Activated CD8-positive, alpha-beta memory T cell treated with anti-CD3 and anti-CD28 coated beads, Interleukin-2, amount 10 ng/mL, durations not matched to agents 7 days and 5 days (primary cell): ENCODE results near the gene ADIG. TPM values are rescaled to one million over a fixed set of nuclear protein-coding genes. Genes with fewer than 3 reads are reported as not detected.
"Not testable (repeated sequence)": the region's sequence is repeated elsewhere in the genome, so short reads cannot be mapped to it uniquely, and the experiment has no call there.

Source experiments
- ATAC-seq: fragments of 150-1000 bp; cut with Tn5 transposase; one replicate; pipeline ENCODE4 v1.10.0; 2021; ENCODE audit warnings: moderate library complexity
- CTCF ChIA-PET: fragments of 350-600 bp; sonication (Branson Sonifier 250); formaldehyde crosslinking; loops from one replicate; lab custom pipeline; 2021; ENCODE audit warnings: antibody characterized with exemption; lab: Charles Lee
- DNase-seq: peaks from one replicate; pipeline ENCODE4 v3.0.0-alpha.2; 2020
- H3K27ac Mint-ChIP-seq: one replicate; pipeline ENCODE4 v1.8.0; 2021; ENCODE audit warnings: mild to moderate bottlenecking, mixed read lengths
- H3K27me3 Mint-ChIP-seq: one replicate; pipeline ENCODE4 v1.8.0; 2021; ENCODE audit warnings: mixed read lengths
- H3K36me3 Mint-ChIP-seq: one replicate; pipeline ENCODE4 v1.8.0; 2021; ENCODE audit warnings: mild to moderate bottlenecking, mixed read lengths
- H3K4me1 Mint-ChIP-seq: one replicate; pipeline ENCODE4 v1.8.0; 2021; ENCODE audit warnings: mixed read lengths
- H3K4me3 Mint-ChIP-seq: one replicate; pipeline ENCODE4 v1.8.0; 2021; ENCODE audit warnings: mild to moderate bottlenecking, moderate library complexity, mixed read lengths
- H3K9me3 Mint-ChIP-seq: one replicate; pipeline ENCODE4 v1.8.0; 2022; ENCODE audit warnings: low read depth, mixed read lengths
- total RNA-seq, 2 experiments: library from RNA; stranded (reverse); gene quantifications; one replicate each; pipeline ENCODE4 v1.2.3, GENCODE V29; 2021

ADIG gene
- total RNA-seq, 2 experiments from 2014 or later: not detected

DNA sequence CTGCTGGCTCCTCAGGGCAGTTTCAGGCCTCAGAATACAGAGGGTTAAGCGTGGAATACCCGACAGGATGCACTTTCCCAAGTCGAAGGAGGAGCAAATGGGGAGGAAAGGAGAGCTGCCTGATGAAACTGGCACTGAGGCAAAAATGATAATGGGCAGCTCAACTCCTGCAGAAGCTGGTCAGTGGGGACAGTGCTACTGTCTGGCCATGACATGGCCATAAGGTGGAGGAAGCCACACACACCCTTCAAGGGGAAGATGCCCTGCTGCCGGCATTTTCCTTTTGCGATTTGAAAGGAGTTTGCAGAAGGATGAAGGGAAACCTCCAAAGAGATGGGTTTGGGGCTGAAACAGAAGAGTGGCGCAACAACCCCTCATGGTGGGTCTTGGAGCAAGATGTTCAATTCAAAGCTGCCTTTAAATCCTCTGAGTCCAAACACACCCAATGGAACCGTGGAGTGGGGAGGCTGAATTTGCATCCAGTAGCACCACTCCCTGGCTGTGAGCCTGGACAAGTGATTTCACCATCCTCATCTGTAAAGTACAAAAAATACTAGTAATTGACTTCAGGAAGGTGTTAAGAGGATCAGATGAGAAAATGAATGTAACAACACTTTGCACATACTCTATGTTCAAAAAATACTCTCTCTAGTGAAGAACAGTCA lies 3.2 kb downstream of the ADIG start:
- ATAC-seq (no peak), DNase-seq (no peak)
- H3K4me3 Mint-ChIP-seq: no peak overlapping the region
- H3K9me3 Mint-ChIP-seq: no peaks in the 10 kb centered on the region
- no peaks in the 10 kb centered on the region for H3K36me3 Mint-ChIP-seq
- no peaks in the 10 kb centered on the region for H3K27me3 Mint-ChIP-seq
- no peak overlapping the region for H3K27ac Mint-ChIP-seq
- H3K4me1 Mint-ChIP-seq: no peaks in the 10 kb centered on the region
- CTCF ChIA-PET: no interaction called here

DNA sequence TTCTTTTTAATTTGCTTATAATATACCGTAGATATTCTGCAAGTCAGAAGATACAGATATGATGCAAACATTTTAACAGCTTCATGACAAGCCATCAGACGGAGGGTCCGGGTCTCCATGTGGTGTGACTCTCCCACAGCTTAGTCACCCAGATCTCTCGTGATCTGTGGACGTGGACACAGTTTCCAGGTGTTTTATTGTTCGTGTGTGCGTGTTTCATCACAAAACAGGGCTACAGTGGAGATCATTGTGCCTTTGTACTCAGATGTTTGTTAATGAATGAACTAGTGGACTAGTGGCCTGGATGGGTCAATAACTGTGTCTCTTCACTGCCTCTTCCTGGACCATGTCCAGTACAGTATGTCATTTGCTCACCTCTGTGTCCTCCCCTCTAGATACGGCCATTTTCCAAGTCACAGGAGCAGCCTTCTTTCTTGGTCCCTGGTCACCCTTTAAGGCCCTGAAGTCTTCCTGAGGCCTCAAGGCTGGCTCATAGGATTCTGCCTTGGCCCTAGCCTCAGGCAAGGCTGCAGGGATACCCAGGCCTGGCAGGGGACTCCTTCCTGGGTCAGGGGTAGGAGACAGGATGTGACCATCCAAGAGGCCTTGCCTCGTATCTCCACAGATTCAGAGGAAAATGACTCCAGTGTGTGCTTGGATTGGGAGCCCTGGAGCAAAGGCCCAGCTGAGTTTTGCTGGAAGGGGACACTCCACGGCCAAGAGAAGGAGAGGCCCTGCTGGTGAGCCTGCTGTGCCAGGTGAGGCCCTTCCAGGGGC lies 4.6 kb downstream of the ADIG start:
- no peaks in the 10 kb centered on the region for H3K36me3 Mint-ChIP-seq
- CTCF ChIA-PET: no interaction called here

DNA sequence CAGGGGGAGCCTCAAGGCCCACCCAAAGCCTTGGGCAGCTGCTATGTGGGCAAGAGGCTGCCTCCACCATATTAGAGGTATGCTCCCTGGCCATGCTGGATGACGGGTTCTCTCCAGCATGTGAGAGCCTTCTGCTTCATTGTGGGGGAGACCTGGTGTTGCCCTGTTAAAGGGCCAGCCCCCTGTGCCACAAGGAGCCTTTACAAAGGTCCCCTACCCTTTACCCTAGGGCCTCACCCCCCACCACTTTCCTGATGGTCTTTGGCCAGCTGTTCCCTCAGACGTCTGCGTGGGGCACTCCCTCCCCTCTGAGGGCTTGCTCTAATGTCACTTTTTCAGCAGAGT lies 5.2 kb downstream of the ADIG start:
- no peak overlapping the region for H3K4me3 Mint-ChIP-seq
- DNase-seq (no peak), ATAC-seq (no peak)
- H3K9me3 Mint-ChIP-seq: no peaks in the 10 kb centered on the region
- no peaks in the 10 kb centered on the region for H3K36me3 Mint-ChIP-seq
- no peaks in the 10 kb centered on the region for H3K27me3 Mint-ChIP-seq
- CTCF ChIA-PET: no interaction called here
- no peak overlapping the region for H3K27ac Mint-ChIP-seq
- no peaks in the 10 kb centered on the region for H3K4me1 Mint-ChIP-seq

More for the DNA sequence above, 4.6 kb downstream of the ADIG start:
- no peak overlapping the region for H3K4me3 Mint-ChIP-seq
- H3K27me3 Mint-ChIP-seq: no peaks in the 10 kb centered on the region
- H3K4me1 Mint-ChIP-seq: no peaks in the 10 kb centered on the region
- H3K27ac Mint-ChIP-seq: no peak overlapping the region
- no peaks in the 10 kb centered on the region for H3K9me3 Mint-ChIP-seq
- DNase-seq (no peak), ATAC-seq (no peak)

- no peak for ATAC-seq
- H3K27ac Mint-ChIP-seq: no peak overlapping the region
- H3K36me3 Mint-ChIP-seq: no peaks in the 10 kb centered on the region
- H3K9me3 Mint-ChIP-seq: no peaks in the 10 kb centered on the region
- no peak for DNase-seq
- H3K27me3 Mint-ChIP-seq: no peaks in the 10 kb centered on the region
- H3K4me1 Mint-ChIP-seq: no peaks in the 10 kb centered on the region
- CTCF ChIA-PET: no interaction called here
- no peak overlapping the region for H3K4me3 Mint-ChIP-seq
These were observed 7.3 kb downstream of the ADIG start for GRCh38 chr20:38588303-38588702.

DNA sequence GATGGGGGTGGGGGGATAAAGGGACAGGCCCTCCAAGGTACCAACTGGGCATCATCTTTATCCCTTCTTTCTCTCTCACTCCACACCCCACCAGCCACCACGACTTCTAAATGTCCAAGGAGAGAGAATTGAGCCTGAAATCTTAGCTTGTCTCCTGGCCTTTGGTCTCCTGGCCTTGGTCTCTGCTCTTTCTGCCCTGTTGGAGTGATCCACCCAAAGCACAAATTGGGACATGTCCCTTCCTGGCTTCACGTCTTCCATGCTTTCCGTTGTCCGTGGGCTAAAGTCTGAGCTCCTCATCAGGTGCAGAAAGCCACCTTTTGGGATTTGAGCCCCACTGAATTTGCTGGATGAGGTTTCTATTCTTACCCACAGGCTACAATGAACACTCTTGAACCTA lies 8.4 kb downstream of the ADIG start:
- H3K4me1 Mint-ChIP-seq: no peaks in the 10 kb centered on the region
- ATAC-seq: no peak
- H3K4me3 Mint-ChIP-seq: no peak overlapping the region
- CTCF ChIA-PET: no interaction called here
- H3K27ac Mint-ChIP-seq: no peak overlapping the region
- no peaks in the 10 kb centered on the region for H3K36me3 Mint-ChIP-seq
- no peaks in the 10 kb centered on the region for H3K9me3 Mint-ChIP-seq
- no peak for DNase-seq
- H3K27me3 Mint-ChIP-seq: no peaks in the 10 kb centered on the region

GRCh38 chr20:38589967-38590675 lies 9.1 kb downstream of the ADIG start:
- CTCF ChIA-PET: no interaction called here
- ATAC-seq (no peak), DNase-seq (no peak)
- no peaks in the 10 kb centered on the region for H3K9me3 Mint-ChIP-seq
- H3K36me3 Mint-ChIP-seq: no peaks in the 10 kb centered on the region
- no peaks in the 10 kb centered on the region for H3K4me1 Mint-ChIP-seq
- H3K4me3 Mint-ChIP-seq: no peak overlapping the region
- no peak overlapping the region for H3K27ac Mint-ChIP-seq
- H3K27me3 Mint-ChIP-seq: no peaks in the 10 kb centered on the region

GRCh38 chr20:38590676-38591473 lies 9.9 kb downstream of the ADIG start:
- CTCF ChIA-PET: no interaction called here
- Mint-ChIP-seq H3K27me3 (no peaks in the 10 kb centered on the region), H3K9me3 (no peaks in the 10 kb centered on the region), H3K27ac (no peak overlapping the region), H3K36me3 (no peaks in the 10 kb centered on the region), H3K4me1 (no peaks in the 10 kb centered on the region), H3K4me3 (no peak overlapping the region)
- ATAC-seq (no peak), DNase-seq (no peak)

GRCh38 chr20:38591474-38592410 lies 10.7 kb downstream of the ADIG start:
- H3K4me1 Mint-ChIP-seq: no peaks in the 10 kb centered on the region
- DNase-seq (no peak), ATAC-seq (no peak)
- no peaks in the 10 kb centered on the region for H3K36me3 Mint-ChIP-seq
- no peaks in the 10 kb centered on the region for H3K9me3 Mint-ChIP-seq
- H3K27me3 Mint-ChIP-seq: peaks cover under 1% of the 10 kb centered on the region
- H3K4me3 Mint-ChIP-seq: no peak overlapping the region
- no peak overlapping the region for H3K27ac Mint-ChIP-seq
- CTCF ChIA-PET: no interaction called here

DNA sequence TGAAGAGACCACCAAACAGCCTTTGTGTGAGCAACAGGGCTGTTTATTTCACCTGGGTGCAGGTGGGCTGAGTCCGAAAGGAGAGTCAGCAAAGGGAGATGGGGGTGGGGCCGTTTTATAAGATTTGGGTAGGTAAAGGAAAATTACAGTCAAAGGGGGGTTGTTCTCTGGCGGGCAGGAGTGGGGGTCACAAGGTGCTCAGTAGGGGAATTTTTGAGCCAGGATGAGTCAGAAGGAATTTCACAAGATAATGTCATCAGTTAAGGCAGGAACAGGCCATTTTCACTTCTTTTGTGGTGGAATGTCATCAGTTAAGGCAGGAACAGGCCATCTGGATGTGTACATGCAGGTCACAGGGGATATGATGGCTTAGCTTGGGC lies 11.4 kb downstream of the ADIG start:
- H3K27ac Mint-ChIP-seq, H3K4me3 Mint-ChIP-seq, ATAC-seq, H3K4me1 Mint-ChIP-seq, CTCF ChIA-PET, DNase-seq, H3K36me3 Mint-ChIP-seq, H3K27me3 Mint-ChIP-seq, H3K9me3 Mint-ChIP-seq: not testable (repeated sequence)

GRCh38 chr20:38594281-38594680 lies 13.3 kb downstream of the ADIG start:
- H3K4me1 Mint-ChIP-seq, H3K4me3 Mint-ChIP-seq, H3K27ac Mint-ChIP-seq, H3K9me3 Mint-ChIP-seq, DNase-seq, CTCF ChIA-PET, H3K36me3 Mint-ChIP-seq, ATAC-seq: not testable (repeated sequence)
- H3K27me3 Mint-ChIP-seq: peaks cover 14% of the 10 kb centered on the region

- DNase-seq, H3K4me3 Mint-ChIP-seq, CTCF ChIA-PET, ATAC-seq, H3K9me3 Mint-ChIP-seq, H3K27ac Mint-ChIP-seq, H3K4me1 Mint-ChIP-seq, H3K36me3 Mint-ChIP-seq: not testable (repeated sequence)
- peaks cover 22% of the 10 kb centered on the region for H3K27me3 Mint-ChIP-seq
These were observed 14.9 kb downstream of the ADIG start for GRCh38 chr20:38595886-38596285.

DNA sequence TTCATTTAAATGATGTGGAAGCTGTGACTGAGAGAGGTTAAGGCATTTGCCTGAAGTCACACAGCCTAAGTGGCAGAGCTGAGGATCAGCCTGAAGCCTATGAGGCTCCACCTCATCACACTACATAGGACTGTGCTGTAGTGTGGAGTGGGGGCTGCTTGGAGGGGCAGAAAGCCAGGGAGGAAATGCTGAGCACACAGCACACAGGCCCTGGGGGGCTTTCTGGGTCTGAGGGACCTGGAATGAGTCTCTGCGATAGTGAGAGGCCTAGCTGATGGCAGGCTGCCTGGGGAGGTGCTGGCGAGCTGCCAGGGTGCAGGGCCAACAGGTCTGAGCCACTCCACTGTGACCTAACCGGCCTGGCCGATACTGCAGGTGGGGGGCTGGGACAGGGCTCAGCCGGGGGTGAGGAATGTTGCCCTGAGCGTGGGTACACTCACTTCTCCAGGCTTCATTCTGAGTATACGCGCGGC lies 18.4 kb downstream of the ADIG start:
- Mint-ChIP-seq H3K4me1 (peaks cover 8% of the 10 kb centered on the region), H3K4me3 (no peak overlapping the region), H3K36me3 (no peaks in the 10 kb centered on the region), H3K27me3 (peaks cover 54% of the 10 kb centered on the region), H3K9me3 (no peaks in the 10 kb centered on the region), H3K27ac (no peak overlapping the region)
- DNase-seq (no peak), ATAC-seq (no peak)
- CTCF ChIA-PET: no interaction called here
